K562 (cell line): ENCODE measurements around the gene DERL3. TPM values are rescaled to one million over a fixed set of nuclear protein-coding genes. Genes with fewer than 3 reads are reported as not detected.

Experiments used
- ATAC-seq: fragments of 200-7000 bp; cut with Tn5 transposase; 3 replicates; pipeline ENCODE4 v1.9.1; 2020; ENCODE audit warnings: moderate library complexity
- BruUV-seq: library from RNA; stranded (reverse); fragments of 400-500 nt; replicated peaks from 2 replicates; lab custom pipeline; 2021; lab: Mats Ljungman, UMichigan
- CTCF ChIA-PET: fragments of 300-600 bp; formaldehyde crosslinking; extraction: SDS; loops from one replicate; lab custom pipeline; 2021; ENCODE audit warnings: low intra/inter-chr PET ratio; lab: Yijun Ruan, JAX
- POLR2A ChIA-PET: fragments of 300-600, 350-650 bp; sonication (Branson Sonifier 250); formaldehyde crosslinking; extraction: SDS; loops from one replicate; lab custom pipeline; 2021; ENCODE audit warnings: antibody characterized with exemption, inconsistent platforms; lab: Yijun Ruan, JAX
- DNase-seq, 4 experiments: peaks; one replicate each; pipeline versions ENCODE4 v3.0.0 to v3.0.0-alpha.2; 2011 to 2018; ENCODE audit warnings: low spot score in 3 of 4, mixed read lengths in 3 of 4; ENCODE audit errors: extremely low read depth in 1 of 4
- FAIRE-seq: peaks from 2 replicates; lab custom pipeline; 2011; peaks lifted over from hg19 to GRCh38; lab: Jason Lieb, UNC
- H2AFZ ChIP-seq: 2 replicates; pipeline ENCODE4 v1.6.0; 2011; ENCODE audit warnings: low read depth, low read length, control low read depth, inconsistent platforms
- H3K27ac ChIP-seq: fragments of 200-600 bp; 3 replicates; pipeline ENCODE4 v1.8.0; 2011; ENCODE audit warnings: low read depth, mild to moderate bottlenecking, control low read depth, inconsistent platforms, low read length, moderate library complexity, mixed read lengths; ENCODE audit errors: extremely low read depth
- H3K27me3 ChIP-seq, 2 experiments: fragments of 300-600 bp in 1 of 2; 2 replicates in 1 of 2; 3 replicates in 1 of 2; pipeline versions ENCODE4 v1.6.0 to v1.8.0; 2011; ENCODE audit warnings: inconsistent platforms in 2 of 2, low read length in 2 of 2, mild to moderate bottlenecking in 1 of 2, mixed read lengths in 1 of 2, moderate library complexity in 1 of 2; ENCODE audit not compliant: control insufficient read depth in 2 of 2, insufficient read depth in 2 of 2
- H3K36me3 ChIP-seq: fragments of 300-600 bp; 3 replicates; pipeline ENCODE4 v1.8.0; 2011; ENCODE audit warnings: mild to moderate bottlenecking, low read length, inconsistent platforms; ENCODE audit not compliant: control insufficient read depth, insufficient read depth
- H3K4me1 ChIP-seq, 2 experiments: fragments of 200-600 bp in 1 of 2; replicated peaks in 1 of 2; 2 replicates in 1 of 2; 3 replicates in 1 of 2; pipeline versions ENCODE4 v1.5.1 to v1.8.0; 2011; ENCODE audit warnings: inconsistent platforms in 2 of 2, low read length in 2 of 2, mild to moderate bottlenecking in 1 of 2, mixed read lengths in 1 of 2, moderate library complexity in 1 of 2; ENCODE audit not compliant: control insufficient read depth in 2 of 2, insufficient read depth in 2 of 2
- H3K4me2 ChIP-seq: 2 replicates; pipeline ENCODE4 v1.6.1; 2011; ENCODE audit warnings: low read length, control low read depth, inconsistent platforms, mixed read lengths; ENCODE audit not compliant: insufficient read depth
- H3K4me3 ChIP-seq: fragments of 200-600 bp; sonication (generic), shearing (Covaris generic); 2 replicates; pipeline ENCODE4 v1.5.1; 2016; ENCODE audit warnings: control low read depth, inconsistent platforms
- H3K79me2 ChIP-seq: fragments of 200-600 bp; 3 replicates; pipeline ENCODE4 v1.8.0; 2011; ENCODE audit warnings: low read length, inconsistent platforms; ENCODE audit not compliant: control insufficient read depth, insufficient read depth
- H3K9ac ChIP-seq, 2 experiments: 2 replicates each; pipeline versions ENCODE4 v1.6.0 to v1.6.1; 2011; ENCODE audit warnings: low read depth in 2 of 2, low read length in 2 of 2, control low read depth in 1 of 2, inconsistent platforms in 1 of 2, mild to moderate bottlenecking in 1 of 2, mixed read lengths in 1 of 2; ENCODE audit not compliant: insufficient read depth in 1 of 2
- H3K9me1 ChIP-seq: one replicate; pipeline ENCODE4 v1.6.0; 2011; ENCODE audit warnings: inconsistent platforms, mild to moderate bottlenecking, low read length, moderate library complexity; ENCODE audit not compliant: control insufficient read depth, insufficient read depth
- H3K9me3 ChIP-seq: replicated peaks from 2 replicates; pipeline ENCODE4 v1.5.1; 2011; ENCODE audit warnings: low read depth, low read length, inconsistent platforms; ENCODE audit not compliant: control insufficient read depth, insufficient read depth
- H4K20me1 ChIP-seq: replicated peaks from 2 replicates; pipeline ENCODE4 v1.6.1; 2011; ENCODE audit warnings: low read length, inconsistent platforms, mixed read lengths; ENCODE audit not compliant: control insufficient read depth, insufficient read depth
- HDAC6 ChIP-seq: IDR thresholded peaks from 2 replicates; pipeline ENCODE4 v1.6.1; 2012; ENCODE audit warnings: low read depth, mild to moderate bottlenecking, control low read depth, inconsistent platforms, low read length, moderate library complexity
- ID3 ChIP-seq, 2 experiments: fragments of 250-450 bp in 1 of 2; fragments of 450-650 bp in 1 of 2; sonication (Bioruptor Pico) in 1 of 2; IDR thresholded peaks; 2 replicates each; pipeline versions ENCODE4 v1.6.1 to v1.8.0; 2016 to 2021; ENCODE audit warnings: mild to moderate bottlenecking in 2 of 2, moderate library complexity in 2 of 2, missing compliant biosample characterization in 1 of 2, missing genetic modification characterization in 1 of 2
- PHTF2 ChIP-seq: fragments of 250-450 bp; sonication (Bioruptor Pico); IDR thresholded peaks from 2 replicates; pipeline ENCODE4 v1.5.0; 2021; ENCODE audit warnings: mild to moderate bottlenecking
- RAD51 ChIP-seq: fragments of 450-650 bp; IDR thresholded peaks from 2 replicates; pipeline ENCODE4 v1.7.1; 2016; ENCODE audit warnings: low read depth, mild to moderate bottlenecking, borderline replicate concordance
- RB1 ChIP-seq: fragments of 450-650 bp; IDR thresholded peaks from 2 replicates; pipeline ENCODE4 v1.6.1; 2017; ENCODE audit warnings: low read depth, mild to moderate bottlenecking
- SAP30 ChIP-seq: fragments of 200-600 bp; sonication (generic); IDR thresholded peaks from 2 replicates; pipeline ENCODE4 v1.6.1; 2012; ENCODE audit warnings: borderline replicate concordance, low read depth, mild to moderate bottlenecking, moderate library complexity, low read length, control low read depth, inconsistent platforms; ENCODE audit not compliant: insufficient read depth, poor library complexity, severe bottlenecking
- SOX6 ChIP-seq: fragments of 450-650 bp; IDR thresholded peaks from 2 replicates; pipeline ENCODE4 v1.6.1; 2014; ENCODE audit warnings: mild to moderate bottlenecking
- TOE1 ChIP-seq, 2 experiments: fragments of 450-650 bp in 1 of 2; sonication (generic) in 1 of 2; formaldehyde crosslinking in 1 of 2; IDR thresholded peaks; 2 replicates each; pipeline versions ENCODE4 v1.7.1 to v1.8.0; 2016 to 2022; ENCODE audit warnings: borderline replicate concordance in 2 of 2, mild to moderate bottlenecking in 2 of 2, antibody characterized with exemption in 1 of 2, inconsistent platforms in 1 of 2, low read depth in 1 of 2, missing genetic modification reagents in 1 of 2, moderate library complexity in 1 of 2
- ZFPM2 ChIP-seq: fragments of 250-450 bp; sonication (Bioruptor Pico); IDR thresholded peaks from 2 replicates; pipeline ENCODE4 v1.5.1; 2022; ENCODE audit warnings: mild to moderate bottlenecking
- ZNF512 ChIP-seq: IDR thresholded peaks from 2 replicates; pipeline ENCODE4 v1.6.1; 2016; ENCODE audit warnings: missing genetic modification characterization, missing compliant biosample characterization
- WGBS: fragments of 100-300 bp; shearing (Covaris generic); methylation state at CpG from one replicate; pipeline ENCODE4 v1.1.6; 2016; ENCODE audit warnings: low coverage, mixed read lengths; ENCODE audit not compliant: insufficient coverage; ENCODE audit errors: missing lambda C conversion rate; 5-methylcytosine and 5-hydroxymethylcytosine counted together
- in situ Hi-C: fragments of 300-500 bp; cut with MboI; formaldehyde crosslinking; loops from 4 replicates; pipeline ENCODE4 v1.15.0; 2018; ENCODE audit warnings: inconsistent platforms, mixed read lengths
- intact Hi-C: fragments of 100-400 bp; cut with micrococcal nuclease; formaldehyde crosslinking; loops from 2 replicates; pipeline ENCODE4 v1.14.2; 2022
- polyA plus RNA-seq, 8 experiments: library from polyadenylated mRNA; depleted of rRNA in 4 of 8; stranded (reverse) in 5 of 8; unstranded in 3 of 8; fragments of >200 nt; fragmentation: Nextera tagmentation in 2 of 8; fragmentation: Illumina TruSeq in 1 of 8; extraction: Ambion mirVana in 2 of 8; extraction: Trizol in 1 of 8; gene quantifications; 2 replicates each; pipeline versions ENCODE4 v1.2.1 to v1.2.3, GENCODE V29; 2011 to 2014; ENCODE audit warnings: inconsistent platforms in 1 of 8, missing spikeins in 1 of 8
- total RNA-seq, 7 experiments: library from RNA; depleted of rRNA in 6 of 7; stranded (reverse); fragments of >200 nt in 6 of 7; fragmentation: Illumina TruSeq in 2 of 7; extraction: Trizol in 2 of 7; gene quantifications; 2 replicates each; pipeline versions ENCODE4 v1.2.1 to v1.2.3, GENCODE V29; 2011 to 2021; ENCODE audit warnings: low replicate concordance in 1 of 7

DERL3 gene
- total and polyA plus RNA-seq, 9 of the 15 experiments (the other 6 are each of a cell fraction or from before 2014, with no cell fraction given): 1.3 to 12.4 (median 4.8) TPM

- Histone ChIP-seq H3K4me3 (no peak overlapping the region), H3K4me1 (no peaks in the 10 kb centered on the region), H4K20me1 (no peaks in the 10 kb centered on the region), H3K27ac (no peak overlapping the region), H3K79me2 (no peaks in the 10 kb centered on the region), H3K27me3 (no peaks in the 10 kb centered on the region), H3K9ac (no peak overlapping the region), H3K9me1 (no peaks in the 10 kb centered on the region), H2AFZ (no peak overlapping the region), H3K36me3 (peaks cover 50% of the 10 kb centered on the region; the same call in 2 of the 3 replicates), H3K9me3 (no peaks in the 10 kb centered on the region), H3K4me2 (no peak overlapping the region)
- WGBS: no CpG with 5 or more reads among the region's 1 CpG
- TF ChIP-seq RAD51 (no peak), SOX6 (no peak), ZNF512 (tag) (no peak), ID3 (CRISPR knock-in tag; IDR thresholded peaks at IDR 0.05) (no peak), ID3 (tag; IDR thresholded peaks at IDR 0.05) (no peak), RB1 (no peak), SAP30 (no peak), TOE1 (IDR thresholded peaks at IDR 0.05; ENCODE audit: borderline replicate concordance) (no peak), TOE1 (CRISPR knock-in tag; IDR thresholded peaks at IDR 0.05; ENCODE audit: borderline replicate concordance, low read depth) (no peak), HDAC6 (no peak), ZFPM2 (CRISPR knock-in tag) (no peak), PHTF2 (no peak)
- no peak for ATAC-seq
- intact Hi-C loops (no loop called here), in situ Hi-C loops (no loop called here)
- ChIA-PET CTCF (no interaction called here), POLR2A (interaction anchor here (0.6 kb wide), 1 partner anchor 156 kb away, joined by 3 read pairs; no protein-coding TSS in a partner anchor)
- no peak for FAIRE-seq
- DNase-seq: no peak
- BruUV-seq: no TSS peak
These were observed 32.0 kb downstream of the DERL3 start for GRCh38 chr22:23806837-23807236.
